Measurements from ENCODE around the gene POLE.

GRCh38 chr12:132588821-132589669 lies 98.1 kb downstream of the POLE start:
- no peak for TF ChIP-seq CTCF (IDR thresholded peaks at IDR 0.05)
- no peak for TF ChIP-seq POLR2A (IDR thresholded peaks at IDR 0.05)

Measured in body of pancreas (tissue), 4 donors.